Measurements from ENCODE around the gene TBC1D21. TPM values are rescaled to one million over a fixed set of nuclear protein-coding genes. Genes with fewer than 3 reads are reported as not detected.

Gene TBC1D21
- polyA plus RNA-seq, 1 donor (not counting 4 experiments of a cell fraction or from before 2014, with no cell fraction given) = not detected

- Histone ChIP-seq H3K27ac (ENCODE audit: control insufficient read depth, insufficient read depth, low read length) (no peak overlapping the region), H3K36me3 (ENCODE audit: control insufficient read depth in 2 of 2, extremely low read depth in 1 of 2, insufficient read depth in 2 of 2, low read length in 2 of 2) (no peaks in the 10 kb centered on the region), H4K20me1 (ENCODE audit: control insufficient read depth, extremely low read depth, insufficient read depth, low read length) (peaks cover 2% of the 10 kb centered on the region), H2AFZ (ENCODE audit: control insufficient read depth, low read length) (no peak overlapping the region), H3K4me2 (ENCODE audit: control insufficient read depth, extremely low read depth, insufficient read depth, low read depth, low read length) (no peak overlapping the region), H3K9me3 (ENCODE audit: control insufficient read depth, low read depth, low read length) (no peaks in the 10 kb centered on the region), H3K27me3 (ENCODE audit: control insufficient read depth, extremely low read depth, insufficient read depth, low read length) (peaks cover 25% of the 10 kb centered on the region), H3K4me1 (ENCODE audit: control insufficient read depth, extremely low read depth, insufficient read depth, low read length) (no peaks in the 10 kb centered on the region), H3K4me3 (ENCODE audit: control insufficient read depth in 2 of 3, extremely low read depth in 1 of 3, insufficient read depth in 2 of 3, low read depth in 1 of 3, low read length in 3 of 3) (no peak overlapping the region), H3K79me2 (ENCODE audit: control insufficient read depth, insufficient read depth, low read length) (no peaks in the 10 kb centered on the region), H3K9me1 (ENCODE audit: control insufficient read depth, extremely low read depth, insufficient read depth, low read length) (no peaks in the 10 kb centered on the region), H3K9ac (ENCODE audit: control insufficient read depth, extremely low read depth, insufficient read depth, low read length) (no peak overlapping the region)
- DNase-seq (ENCODE audit: low read depth, low spot score) = no peak
- TF ChIP-seq EZH2 (IDR thresholded peaks at IDR 0.05; ENCODE audit: low read length) = no peak
- TF ChIP-seq CTCF (optimal IDR thresholded peaks at IDR 0.05 in 1 of 3, IDR thresholded peaks at IDR 0.05 in 1 of 3, conservative IDR thresholded peaks at IDR 0.05 in 1 of 3; ENCODE audit: extremely low read depth in 1 of 3, insufficient read depth in 2 of 3, low read length in 3 of 3) = no peak
- no peak for FAIRE-seq
- dilution Hi-C loops (cut with MboI; ENCODE audit: extremely low pct_ligation_motif_present, low sequenced_read_pairs) = no loop called here
These were observed 13.5 kb downstream of the TBC1D21 start for GRCh38 chr15:73886717-73887345.

GRCh38 chr15:73887481-73887880 lies 14.1 kb downstream of the TBC1D21 start:
- DNase-seq (ENCODE audit: low read depth, low spot score) (no peak), FAIRE-seq (no peak)
- no peak overlapping the region for H3K4me3 ChIP-seq (ENCODE audit: control insufficient read depth in 2 of 3, extremely low read depth in 1 of 3, insufficient read depth in 2 of 3, low read depth in 1 of 3, low read length in 3 of 3)
- peaks cover 25% of the 10 kb centered on the region for H3K27me3 ChIP-seq (ENCODE audit: control insufficient read depth, extremely low read depth, insufficient read depth, low read length)
- dilution Hi-C loops (cut with MboI; ENCODE audit: extremely low pct_ligation_motif_present, low sequenced_read_pairs) = no loop called here
- H3K4me1 ChIP-seq (ENCODE audit: control insufficient read depth, extremely low read depth, insufficient read depth, low read length) = no peaks in the 10 kb centered on the region
- H2AFZ ChIP-seq (ENCODE audit: control insufficient read depth, low read length) = no peak overlapping the region
- H3K9me1 ChIP-seq (ENCODE audit: control insufficient read depth, extremely low read depth, insufficient read depth, low read length) = no peaks in the 10 kb centered on the region
- H3K36me3 ChIP-seq (ENCODE audit: control insufficient read depth in 2 of 2, extremely low read depth in 1 of 2, insufficient read depth in 2 of 2, low read length in 2 of 2) = no peaks in the 10 kb centered on the region
- TF ChIP-seq CTCF (optimal IDR thresholded peaks at IDR 0.05 in 1 of 3, IDR thresholded peaks at IDR 0.05 in 1 of 3, conservative IDR thresholded peaks at IDR 0.05 in 1 of 3; ENCODE audit: extremely low read depth in 1 of 3, insufficient read depth in 2 of 3, low read length in 3 of 3) = no peak
- TF ChIP-seq EZH2 (IDR thresholded peaks at IDR 0.05; ENCODE audit: low read length) = no peak
- no peak overlapping the region for H3K27ac ChIP-seq (ENCODE audit: control insufficient read depth, insufficient read depth, low read length)
- H3K9me3 ChIP-seq (ENCODE audit: control insufficient read depth, low read depth, low read length) = no peaks in the 10 kb centered on the region
- no peak overlapping the region for H3K9ac ChIP-seq (ENCODE audit: control insufficient read depth, extremely low read depth, insufficient read depth, low read length)
- H3K79me2 ChIP-seq (ENCODE audit: control insufficient read depth, insufficient read depth, low read length) = no peaks in the 10 kb centered on the region
- H4K20me1 ChIP-seq (ENCODE audit: control insufficient read depth, extremely low read depth, insufficient read depth, low read length) = peaks cover 2% of the 10 kb centered on the region
- no peak overlapping the region for H3K4me2 ChIP-seq (ENCODE audit: control insufficient read depth, extremely low read depth, insufficient read depth, low read depth, low read length)
